Measurements from ENCODE around the gene ALDH3A2.

Gene ALDH3A2

DNA sequence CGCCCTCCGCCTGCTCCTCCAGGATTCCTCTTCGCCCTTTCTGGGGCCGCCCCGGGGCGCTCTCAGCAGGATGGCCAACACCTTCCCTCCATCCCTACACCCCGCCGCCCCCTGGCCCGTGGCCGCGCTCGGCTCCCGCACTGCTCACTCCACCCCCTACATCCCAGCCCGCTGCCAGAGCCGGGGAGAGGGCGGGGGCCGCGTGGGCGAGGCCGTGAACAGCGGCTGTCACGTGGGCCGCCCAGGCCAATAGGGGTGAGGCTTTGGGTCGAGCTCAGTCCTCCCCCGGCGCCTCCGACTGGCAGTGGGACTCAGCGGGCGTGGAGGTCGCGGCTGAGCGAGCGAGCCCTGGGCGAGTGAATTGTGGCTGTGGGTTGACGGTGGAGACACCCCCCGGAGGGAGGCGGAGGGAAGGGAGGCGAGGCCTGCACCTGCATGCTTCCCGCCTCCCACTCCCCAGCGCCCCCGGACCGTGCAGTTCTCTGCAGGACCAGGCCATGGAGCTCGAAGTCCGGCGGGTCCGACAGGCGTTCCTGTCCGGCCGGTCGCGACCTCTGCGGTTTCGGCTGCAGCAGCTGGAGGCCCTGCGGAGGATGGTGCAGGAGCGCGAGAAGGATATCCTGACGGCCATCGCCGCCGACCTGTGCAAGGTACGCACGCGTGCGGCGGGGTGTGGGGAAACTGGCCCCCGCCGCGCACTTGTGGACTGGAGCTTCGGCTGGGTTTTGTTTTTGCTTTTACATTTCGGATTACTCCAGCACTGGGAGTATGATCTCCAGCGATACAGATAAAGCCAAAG is at the start of gene ALDH3A2:
ALDH3A2 (plus strand) TSS at position 277 of the 799 bp plus-strand sequence; CDS start at position 498, 221 bp downstream.
- DNase-seq (ENCODE audit: low spot score), result peak; percentile 95

DNA sequence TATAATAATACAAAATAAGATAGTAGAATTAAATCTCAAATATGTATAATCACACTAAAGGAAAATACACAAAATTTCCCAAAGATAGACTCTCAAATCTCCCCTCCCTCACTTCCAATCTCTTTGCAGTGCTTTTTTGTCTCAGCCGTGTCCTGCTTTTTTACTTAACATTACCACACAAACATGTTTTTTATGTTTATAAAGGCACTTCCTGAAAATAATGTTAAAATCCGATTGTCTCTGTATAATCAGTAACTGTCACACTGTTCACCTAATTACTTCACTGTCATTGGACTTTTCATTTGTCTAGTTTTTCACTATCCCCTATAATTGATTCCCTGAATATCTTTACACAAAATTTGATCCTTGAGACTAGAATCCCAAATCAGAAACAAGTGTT is 38.2 kb upstream of the ALDH3A2 start:
- no peak for DNase-seq (ENCODE audit: low spot score)

DNA sequence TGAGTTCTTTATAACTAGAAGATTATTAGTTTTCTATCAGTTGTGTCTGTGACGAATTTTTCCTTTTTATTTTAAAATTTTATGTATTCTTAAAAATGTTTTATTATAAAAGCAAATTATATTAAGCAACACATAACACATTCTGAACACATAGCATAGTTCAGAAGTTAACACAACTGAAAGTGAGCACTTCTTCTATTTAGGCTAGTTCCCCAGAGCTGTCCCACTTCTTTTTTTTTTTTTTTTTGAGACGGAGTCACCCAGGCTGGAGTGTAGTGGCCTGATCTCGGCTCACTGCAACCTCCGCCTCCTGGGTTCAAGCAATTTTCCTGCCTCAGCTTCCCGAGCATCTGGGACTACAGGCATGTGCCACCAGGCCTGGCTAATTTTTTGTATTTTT is 37.7 kb upstream of the ALDH3A2 start:
- no peak for DNase-seq (ENCODE audit: low spot score)

DNA sequence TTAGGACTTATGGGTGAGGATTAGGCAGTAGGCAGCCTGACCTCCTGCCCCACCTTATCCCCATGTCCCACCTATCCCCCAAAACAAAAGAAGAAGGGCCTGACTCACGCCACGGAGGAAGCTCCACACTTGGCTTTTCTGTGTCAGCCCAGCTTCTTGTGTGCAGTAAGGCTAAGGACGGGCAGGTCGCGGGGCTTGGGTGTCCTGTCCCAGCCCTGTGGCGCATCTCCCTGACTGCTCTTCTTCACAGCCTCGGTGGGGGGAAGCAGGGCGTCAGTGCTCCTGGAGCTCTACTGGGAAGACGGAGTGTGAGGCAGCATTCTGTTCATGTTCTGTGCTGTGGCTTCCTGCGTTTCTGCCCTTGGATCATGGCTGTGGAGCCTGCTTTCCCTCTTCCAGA is 34.6 kb upstream of the ALDH3A2 start:
- DNase-seq (ENCODE audit: low spot score), result no peak

DNA sequence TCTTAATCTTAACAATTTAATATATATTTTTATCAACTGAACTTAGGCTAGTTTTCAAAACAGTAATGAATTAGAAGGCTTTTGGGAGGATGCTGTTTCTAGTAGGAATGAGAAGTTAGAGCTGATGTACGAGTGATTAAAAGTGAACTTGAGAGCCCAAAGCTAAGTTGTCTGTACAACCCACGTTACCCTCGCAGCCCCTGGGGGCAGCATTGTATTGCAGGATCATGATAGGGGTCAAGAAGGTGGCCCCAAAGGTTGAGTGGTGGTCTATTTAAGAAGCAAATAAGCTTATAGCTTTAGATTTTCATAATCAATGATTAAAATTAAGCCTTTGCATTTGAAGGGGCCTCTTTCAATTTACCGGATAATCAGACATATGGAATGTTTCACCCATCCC is 33.7 kb upstream of the ALDH3A2 start:
- no peak for DNase-seq (ENCODE audit: low spot score)

DNA sequence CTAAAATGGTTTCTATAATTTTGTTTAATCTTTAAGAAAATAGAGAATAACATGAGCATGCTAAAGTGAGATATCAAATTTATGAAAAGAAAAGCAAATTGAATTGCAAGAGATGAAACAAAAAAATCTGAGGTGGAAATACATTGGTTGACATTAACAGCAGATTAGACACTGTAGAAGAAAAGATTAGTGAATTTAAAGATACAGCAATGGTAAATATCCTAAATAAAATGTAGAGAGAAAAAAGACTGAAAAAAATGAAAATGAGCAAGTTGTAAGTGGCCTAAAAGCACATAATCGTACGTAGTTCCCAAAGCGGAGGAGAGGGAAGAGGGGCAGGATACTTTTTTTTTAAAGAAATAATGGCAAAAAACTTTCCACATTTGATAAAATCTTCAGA is 30.5 kb upstream of the ALDH3A2 start:
- no peak for DNase-seq (ENCODE audit: low spot score)

DNA sequence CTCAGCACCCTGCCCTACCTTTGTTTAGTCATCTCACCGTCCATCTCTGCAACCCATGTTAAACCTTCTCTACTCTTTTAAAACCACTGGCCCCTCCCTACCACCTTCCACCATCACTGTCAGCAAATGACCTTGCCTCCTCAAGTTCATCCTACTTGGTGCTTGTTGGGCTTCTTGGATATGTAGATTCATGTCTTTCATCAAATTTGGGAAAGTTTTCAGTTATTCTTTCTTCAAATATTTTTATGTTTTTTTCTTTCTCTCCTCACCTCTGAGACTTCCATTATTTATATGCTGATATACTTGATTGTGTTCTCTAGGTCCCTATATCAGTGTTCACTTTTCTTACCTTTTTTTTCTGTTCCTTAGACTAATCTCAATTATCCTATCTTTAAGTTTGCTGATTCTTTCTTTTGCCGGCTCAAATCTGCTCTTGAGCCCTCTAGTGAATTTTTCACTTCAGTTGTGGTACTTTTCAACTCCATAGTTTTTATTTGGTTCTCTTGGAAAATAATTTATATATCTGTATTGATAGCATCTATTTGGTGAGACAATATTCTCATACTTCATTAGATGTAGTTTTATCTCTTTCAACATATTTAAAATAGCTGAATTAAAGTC is 28.7 kb upstream of the ALDH3A2 start:
- no peak for DNase-seq (ENCODE audit: low spot score)

DNA sequence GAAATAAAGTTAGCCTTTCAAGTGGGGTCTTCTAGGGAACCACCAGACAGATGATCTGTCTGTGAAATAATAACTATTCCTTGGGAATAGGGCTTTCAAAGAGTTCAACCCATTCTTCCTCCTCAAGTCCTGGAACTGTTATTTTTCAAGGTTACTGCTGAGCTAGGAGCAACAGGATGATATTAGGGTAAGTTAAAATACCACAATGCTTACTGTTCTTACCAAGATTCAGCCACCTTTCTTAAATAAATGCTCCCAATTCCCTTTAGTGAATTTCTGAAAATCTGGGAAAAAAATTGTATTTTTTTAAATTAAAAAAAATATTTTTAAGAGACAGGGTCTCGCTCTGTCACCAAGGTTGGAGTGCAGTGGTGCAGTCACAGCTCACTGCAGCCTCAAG is 26.9 kb upstream of the ALDH3A2 start:
- no peak for DNase-seq (ENCODE audit: low spot score)

DNA sequence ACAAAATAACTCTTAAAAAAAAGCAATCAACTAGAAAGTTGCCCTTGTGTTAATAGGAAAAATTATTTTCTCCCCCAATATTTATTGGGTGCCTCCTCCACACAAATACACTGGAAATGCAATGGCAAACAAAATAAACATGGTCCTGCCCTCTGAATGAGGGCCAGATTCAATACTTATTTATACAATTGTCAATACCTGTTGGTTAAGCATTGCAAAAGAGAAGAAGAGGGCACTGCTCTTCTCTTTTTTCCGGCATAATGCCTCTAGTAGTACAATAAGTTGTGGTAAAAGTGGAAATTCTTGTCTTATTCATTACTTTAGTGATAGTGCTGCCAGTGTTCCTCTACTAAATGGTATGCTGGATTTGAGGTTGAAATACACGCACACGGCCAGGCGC is 22.5 kb upstream of the ALDH3A2 start:
- no peak for DNase-seq (ENCODE audit: low spot score)

DNA sequence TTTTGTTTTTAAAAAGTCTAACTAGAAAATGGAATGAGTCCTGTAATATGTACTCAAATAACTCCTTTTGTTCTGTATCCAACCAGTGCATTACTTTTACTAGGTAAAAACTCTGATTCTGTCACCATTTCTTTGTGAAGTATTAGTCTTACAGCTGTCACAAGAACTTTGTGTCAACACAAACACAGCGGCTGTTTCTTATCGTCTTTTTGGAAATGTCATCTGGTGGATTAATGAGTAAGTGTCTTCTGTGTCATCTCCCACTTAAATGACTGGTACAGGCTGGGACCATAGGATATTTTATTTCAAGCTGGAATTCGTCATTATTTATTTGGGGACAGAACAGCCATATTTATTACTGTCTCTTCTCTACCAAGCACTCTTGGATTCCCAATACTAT is 19.1 kb upstream of the ALDH3A2 start:
- no peak for DNase-seq (ENCODE audit: low spot score)

DNA sequence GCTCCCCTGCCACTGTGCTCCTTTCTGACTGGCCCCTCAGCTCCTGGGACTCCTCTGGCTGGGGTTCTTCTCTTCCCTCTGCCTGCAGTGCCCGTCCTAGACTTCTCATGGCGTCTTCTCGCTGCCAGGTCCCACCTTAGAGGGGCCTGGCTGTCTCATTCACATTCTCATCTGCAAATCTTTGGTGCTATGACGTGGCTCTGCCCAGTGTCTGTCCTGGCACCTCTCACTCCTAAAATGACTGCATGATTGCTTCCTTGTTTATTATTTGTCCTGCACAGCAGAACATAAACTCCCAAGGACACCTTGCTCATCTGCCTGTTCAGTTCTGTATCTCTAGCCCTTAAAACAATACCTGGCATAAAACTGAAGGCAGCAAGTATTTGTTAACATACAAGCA is 18.5 kb upstream of the ALDH3A2 start:
- DNase-seq (ENCODE audit: low spot score), result no peak

DNA sequence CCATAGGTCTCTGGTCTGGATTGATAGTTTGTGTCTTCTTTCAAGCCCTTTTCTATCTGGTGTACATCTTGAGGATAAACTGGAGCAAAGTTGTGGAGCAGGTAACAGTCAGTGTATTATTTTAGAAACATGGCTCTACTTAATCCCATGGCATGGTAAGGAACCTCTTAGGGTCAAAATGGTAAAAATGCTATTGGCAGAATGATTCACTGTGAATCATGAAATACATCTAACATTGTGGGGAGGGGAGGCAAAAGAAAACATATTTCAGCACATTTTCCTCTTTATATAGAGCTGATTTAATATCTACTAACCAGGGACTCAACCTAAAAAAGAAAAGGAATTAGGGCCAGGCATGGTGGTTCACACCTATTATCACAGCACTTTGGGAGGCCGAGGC is 17.9 kb upstream of the ALDH3A2 start:
- no peak for DNase-seq (ENCODE audit: low spot score)

DNA sequence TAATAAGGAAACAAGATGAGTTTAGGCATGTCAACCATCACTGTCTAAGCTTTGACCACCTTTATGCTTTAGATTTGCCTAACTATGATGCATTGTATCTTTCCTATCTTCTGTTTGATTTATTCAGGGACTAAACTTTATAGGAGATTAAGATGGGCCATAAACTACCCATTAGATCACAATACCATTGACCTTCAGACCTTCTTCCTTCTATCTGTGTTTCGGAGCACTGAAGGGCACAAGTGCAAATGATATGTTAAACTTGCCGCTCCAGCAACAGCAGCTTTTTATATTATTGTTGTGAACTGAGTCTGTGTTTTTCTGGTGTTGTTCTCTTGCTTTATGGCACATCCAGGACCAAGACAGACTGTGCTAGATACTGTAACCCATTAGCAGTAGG is 16.6 kb upstream of the ALDH3A2 start:
- no peak for DNase-seq (ENCODE audit: low spot score)

DNA sequence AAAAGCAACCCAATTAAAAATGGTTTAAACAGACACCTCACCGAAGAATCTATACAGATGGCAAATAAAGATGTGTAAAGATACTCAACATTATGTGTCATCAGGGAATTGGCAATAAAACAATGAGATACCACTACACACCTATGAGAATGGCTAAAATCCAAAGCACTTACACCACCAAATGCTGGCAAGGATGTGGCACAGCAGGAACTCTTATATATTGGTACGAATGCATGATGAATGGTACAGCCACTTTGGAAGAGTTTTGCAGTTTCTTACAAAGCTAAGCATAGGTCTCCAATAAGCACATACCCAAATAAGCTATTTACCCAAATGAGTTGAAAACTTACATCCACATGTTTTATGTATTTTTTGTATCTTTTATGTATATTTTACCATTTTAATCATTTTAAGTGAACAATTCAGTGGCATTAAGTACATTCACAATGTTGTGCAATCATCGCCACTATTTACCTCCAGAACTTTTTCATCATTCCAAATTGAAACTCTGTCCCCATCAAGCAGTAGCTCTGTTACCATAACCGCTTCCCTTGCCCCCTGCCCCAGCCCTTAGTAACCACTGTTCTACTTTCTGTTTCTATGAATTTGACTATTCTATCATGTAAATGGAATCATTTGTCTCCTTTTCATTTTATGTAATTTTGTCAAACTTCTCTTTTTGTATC is 6.7 kb upstream of the ALDH3A2 start:
- no peak for DNase-seq (ENCODE audit: low spot score)

DNA sequence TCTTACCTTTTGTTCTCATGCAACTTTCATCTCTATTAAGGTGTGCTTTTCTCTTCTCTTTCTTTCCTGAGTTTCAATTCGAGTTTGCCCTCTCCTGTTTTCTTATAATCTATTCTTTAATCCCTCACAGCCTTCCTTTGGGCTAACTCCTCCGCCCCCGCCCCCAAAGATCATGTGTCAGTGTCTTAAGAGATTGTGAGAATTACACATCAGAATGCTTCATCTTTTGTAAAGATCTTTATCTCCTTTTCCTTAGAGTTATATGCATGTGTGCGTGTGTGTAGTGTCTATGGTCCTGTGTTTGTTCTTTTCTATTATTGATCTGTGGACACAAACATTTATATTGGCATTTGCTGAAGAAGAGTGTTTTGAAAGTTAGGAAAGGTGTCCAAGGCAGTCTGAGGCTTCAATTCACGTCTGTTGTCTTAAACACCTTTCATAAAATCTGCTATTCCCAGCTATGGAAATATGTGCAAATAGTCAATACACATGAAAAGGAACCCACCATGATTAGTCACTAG is 6.1 kb upstream of the ALDH3A2 start:
- no peak for DNase-seq (ENCODE audit: low spot score)

DNA sequence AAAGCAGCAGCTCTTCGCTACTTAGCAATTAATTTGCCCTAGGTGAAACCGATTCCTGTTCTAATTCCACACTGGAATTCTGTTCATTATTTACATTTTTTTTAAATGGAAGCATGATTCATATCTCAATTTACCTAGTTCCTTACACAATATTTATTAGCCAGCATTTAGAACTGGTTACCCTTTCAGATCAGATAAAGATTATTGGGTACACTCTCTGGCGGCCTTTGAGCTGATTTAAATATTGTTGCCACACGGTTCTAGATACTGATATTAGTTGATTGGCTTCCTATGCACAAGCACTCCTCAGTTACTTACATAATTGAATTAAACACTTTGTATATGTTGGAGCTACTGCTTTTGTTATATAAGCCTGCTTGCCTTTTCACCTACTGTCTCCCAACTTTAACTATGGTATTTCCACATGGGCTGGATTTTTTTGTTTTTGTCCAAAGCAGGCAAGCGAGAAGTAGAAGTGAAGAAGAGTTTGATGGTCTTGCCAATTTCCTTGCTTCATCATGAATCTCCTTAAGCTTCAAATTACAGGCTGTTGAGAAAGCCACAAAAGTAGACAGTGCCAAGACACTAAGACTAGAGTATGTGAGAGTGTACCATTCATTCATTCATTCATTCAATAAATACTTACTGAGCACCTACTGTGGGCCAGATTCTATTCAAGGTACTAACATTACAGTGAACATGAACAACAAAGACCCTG is 3.9 kb upstream of the ALDH3A2 start:
- no peak for DNase-seq (ENCODE audit: low spot score)

DNA sequence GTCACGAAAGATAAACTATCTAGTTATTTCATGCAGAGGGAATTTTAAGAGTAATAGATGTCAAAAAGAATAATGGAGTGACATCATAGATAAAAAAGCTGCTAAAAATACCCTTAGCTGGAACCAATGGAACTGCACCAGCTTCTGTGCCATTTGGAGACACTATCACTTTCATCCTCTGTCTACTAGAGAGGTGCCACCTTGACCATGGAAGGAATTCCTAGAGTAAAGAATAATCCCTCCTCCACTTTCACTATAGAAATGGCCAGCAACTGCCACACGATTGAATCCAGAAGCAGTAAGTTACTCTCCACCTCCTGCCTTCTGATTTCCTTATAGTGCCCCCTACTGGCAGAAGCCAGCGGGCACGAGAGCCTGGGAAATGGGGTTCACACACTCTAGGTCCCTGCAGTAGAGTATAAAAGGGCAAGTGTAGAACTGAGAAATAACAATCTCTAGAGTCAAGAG is 2.8 kb upstream of the ALDH3A2 start:
- peak; percentile 37 for DNase-seq (ENCODE audit: low spot score)

DNA sequence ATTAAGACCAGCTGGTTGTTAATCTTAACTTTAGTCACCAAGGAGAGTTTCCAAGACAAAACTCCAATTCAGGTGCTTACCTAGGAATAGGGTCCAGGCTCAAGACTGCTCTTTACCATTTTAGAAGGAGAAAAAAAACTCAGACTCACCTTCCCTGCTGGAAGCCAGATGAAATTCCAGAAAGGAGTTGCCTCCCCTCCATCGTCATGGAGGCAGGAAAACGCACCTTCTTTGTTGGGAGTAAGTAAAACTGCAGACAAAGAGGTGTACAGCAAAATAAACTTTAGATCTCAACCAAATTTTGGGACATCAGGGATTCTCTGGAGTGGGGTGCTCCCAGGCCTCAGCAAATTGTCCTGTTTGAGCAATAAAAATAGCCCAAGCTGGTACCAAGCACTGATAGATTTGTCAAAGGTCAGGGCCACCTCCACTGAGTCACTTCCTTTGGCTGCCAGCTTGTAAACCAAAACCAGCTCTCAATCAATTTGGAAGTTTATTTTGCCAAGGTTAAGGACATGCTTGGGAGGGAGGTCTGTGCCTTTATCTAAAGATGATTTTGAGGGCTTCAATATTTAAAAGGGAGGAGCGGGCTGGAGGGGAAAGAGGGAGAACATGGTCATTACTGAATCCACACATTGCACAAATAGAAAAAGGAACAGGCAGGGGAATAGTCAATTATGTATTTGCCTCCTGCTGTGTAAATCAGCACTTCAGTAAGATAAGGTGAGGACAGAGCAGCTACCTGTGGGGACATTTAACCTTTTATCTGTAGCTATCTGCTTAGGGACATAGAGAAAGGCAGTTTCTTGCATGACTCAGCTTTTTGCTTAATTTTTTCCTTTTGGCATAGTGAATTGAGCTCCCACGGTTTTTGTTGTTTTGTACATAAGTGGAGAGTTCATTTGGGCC is 1.5 kb upstream of the ALDH3A2 start:
- no peak for DNase-seq (ENCODE audit: low spot score)

DNA sequence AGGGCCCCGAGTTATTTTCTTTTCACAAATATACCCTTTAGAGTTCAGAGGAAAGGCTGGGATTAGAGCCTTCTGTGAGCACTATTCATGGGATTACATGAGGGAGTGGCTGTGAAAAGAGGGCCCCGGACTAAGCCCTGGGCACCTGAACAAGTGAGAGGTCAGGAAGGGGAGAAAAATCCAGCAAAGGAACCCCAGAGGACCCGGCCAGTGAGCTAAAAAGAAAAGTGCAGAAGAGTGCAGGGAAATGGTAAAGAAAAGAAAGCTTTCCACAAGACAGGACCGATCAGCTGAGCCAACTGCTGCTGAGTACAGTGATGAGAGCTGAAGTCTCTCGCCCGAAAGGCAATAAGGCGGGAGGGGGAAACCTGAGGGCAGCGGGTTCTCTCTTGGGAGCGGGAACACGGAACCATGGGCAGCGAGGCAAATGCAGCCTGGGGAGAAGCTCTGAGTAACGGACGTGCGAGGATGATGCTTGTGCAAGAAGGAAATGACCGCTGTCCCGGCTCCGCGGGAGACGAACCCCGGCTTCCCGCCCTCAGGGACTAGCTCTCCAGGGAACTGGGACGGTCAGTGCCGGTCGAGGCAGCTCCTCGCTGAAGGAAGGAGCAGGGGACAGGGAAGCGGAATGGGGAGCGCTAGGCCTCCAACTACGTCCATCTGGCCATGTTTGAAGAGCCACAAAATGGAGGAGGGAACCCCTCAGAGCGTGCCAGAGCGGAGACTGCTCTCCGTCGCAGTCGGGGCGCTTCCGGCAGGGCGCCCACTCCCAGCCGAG is 665 bp upstream of the ALDH3A2 start:
- peak; percentile 38 for DNase-seq (ENCODE audit: low spot score)

DNA sequence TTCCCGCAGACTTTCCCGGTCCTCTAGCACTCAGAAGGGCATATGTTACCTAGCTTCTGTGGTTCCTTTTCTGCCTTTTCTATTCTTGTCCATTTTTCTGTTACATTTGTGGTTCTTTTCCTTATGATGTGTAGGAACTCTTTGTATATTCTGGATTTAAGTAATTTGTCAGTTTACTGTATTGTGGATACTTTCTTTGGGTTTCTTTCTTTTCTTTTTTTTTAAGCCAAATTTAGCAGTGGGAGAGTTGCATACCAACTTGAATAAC is 657 bp downstream of the ALDH3A2 start:
- no peak for DNase-seq (ENCODE audit: low spot score)

DNA sequence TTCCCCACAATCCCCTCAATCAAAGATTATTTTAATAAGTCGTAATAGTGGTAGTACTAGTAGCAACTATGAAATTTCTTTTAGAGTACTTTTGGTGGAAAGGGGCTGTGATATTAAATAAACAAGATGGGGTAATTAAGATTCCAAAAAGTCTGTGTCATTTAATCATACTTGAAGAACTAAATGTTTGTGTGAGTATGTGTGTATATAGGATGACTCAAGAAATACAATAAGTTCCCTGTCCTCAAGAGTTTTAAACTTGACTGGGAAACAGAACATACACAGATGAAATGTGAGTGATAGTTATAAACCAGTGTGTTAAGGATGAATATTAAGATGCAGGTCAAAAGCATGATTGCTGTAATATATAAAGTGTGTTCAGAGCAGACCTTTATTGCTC is 2.3 kb downstream of the ALDH3A2 start:
- DNase-seq (ENCODE audit: low spot score), result no peak
